ENCODE data around the gene GMEB2.

GRCh38 chr20:63551068-63551467 is 75.8 kb downstream of the GMEB2 start:
- TF ChIP-seq GATA2 (IDR thresholded peaks at IDR 0.05; ENCODE audit: low read depth, low read length) (no peak), GATA3 (IDR thresholded peaks at IDR 0.05; ENCODE audit: low read depth, low read length) (no peak)
